Prostate gland (tissue), 2 donors: ENCODE measurements around the gene PRPF8. TPM values are rescaled to one million over a fixed set of nuclear protein-coding genes. Genes with fewer than 3 reads are reported as not detected.

Source experiments
- DNase-seq: peaks from one replicate; pipeline ENCODE4 v3.0.0-alpha.2; 2019; ENCODE audit warnings: low spot score
- H3K27ac ChIP-seq, 2 donors: fragments of 200-600 bp; sonication (generic); 2 replicates each; pipeline ENCODE4 v1.5.1; 2017 to 2019
- H3K27me3 ChIP-seq: fragments of 200-600 bp; sonication (generic); replicated peaks from 2 replicates; pipeline ENCODE4 v1.5.1; 2019; ENCODE audit not compliant: insufficient read depth
- H3K36me3 ChIP-seq, 2 donors: fragments of 200-600 bp; sonication (generic); 1 replicate in 1 of 2; 2 replicates in 1 of 2; pipeline versions ENCODE4 v1.5.1 to v1.8.1; 2017 to 2019
- H3K4me1 ChIP-seq: fragments of 200-600 bp; sonication (generic); replicated peaks from 2 replicates; pipeline ENCODE4 v1.5.1; 2019
- H3K4me3 ChIP-seq, 2 donors: fragments of 200-600 bp; sonication (generic); 2 replicates each; pipeline ENCODE4 v1.5.1; 2017 to 2019
- H3K9me3 ChIP-seq: fragments of 200-600 bp; sonication (generic); 2 replicates; pipeline ENCODE4 v1.5.1; 2017
- POLR2A ChIP-seq: fragments of 450-650 bp; IDR thresholded peaks from one replicate; pipeline ENCODE4 v1.6.1; 2016; ENCODE audit warnings: antibody characterized with exemption, mild to moderate bottlenecking
- POLR2AphosphoS5 ChIP-seq: sonication (generic); formaldehyde crosslinking; IDR thresholded peaks from one replicate; pipeline ENCODE4 v1.6.1; 2017; ENCODE audit warnings: antibody characterized with exemption
- WGBS: methylation state at CpG from one replicate; pipeline ENCODE4 v1.1.5; 2018; 5-methylcytosine and 5-hydroxymethylcytosine counted together
- intact Hi-C: fragments of 100-400 bp; cut with DNase I; formaldehyde crosslinking; loops from one replicate; pipeline ENCODE4 v1.14.2; 2022
- total RNA-seq, 2 donors: library from RNA; depleted of rRNA; stranded (reverse); fragments of >200 nt; gene quantifications; one replicate each; pipeline ENCODE4 v1.1.0, GENCODE V29; 2016
- TF ChIP-seq, protein P1 (sequence below), 4 experiments: fragments of 200-600 bp in 2 of 4; fragments of 450-650 bp in 2 of 4; sonication (generic) in 2 of 4; IDR thresholded peaks; 1 replicate in 3 of 4; 2 replicates in 1 of 4; pipeline ENCODE4 v1.5.1; 2016 to 2019; ENCODE audit warnings: antibody characterized with exemption in 4 of 4, mild to moderate bottlenecking in 2 of 4, moderate library complexity in 2 of 4

PRPF8 gene
- total RNA-seq, 2 donors from 2014 or later, result 235 to 321 TPM

DNA sequence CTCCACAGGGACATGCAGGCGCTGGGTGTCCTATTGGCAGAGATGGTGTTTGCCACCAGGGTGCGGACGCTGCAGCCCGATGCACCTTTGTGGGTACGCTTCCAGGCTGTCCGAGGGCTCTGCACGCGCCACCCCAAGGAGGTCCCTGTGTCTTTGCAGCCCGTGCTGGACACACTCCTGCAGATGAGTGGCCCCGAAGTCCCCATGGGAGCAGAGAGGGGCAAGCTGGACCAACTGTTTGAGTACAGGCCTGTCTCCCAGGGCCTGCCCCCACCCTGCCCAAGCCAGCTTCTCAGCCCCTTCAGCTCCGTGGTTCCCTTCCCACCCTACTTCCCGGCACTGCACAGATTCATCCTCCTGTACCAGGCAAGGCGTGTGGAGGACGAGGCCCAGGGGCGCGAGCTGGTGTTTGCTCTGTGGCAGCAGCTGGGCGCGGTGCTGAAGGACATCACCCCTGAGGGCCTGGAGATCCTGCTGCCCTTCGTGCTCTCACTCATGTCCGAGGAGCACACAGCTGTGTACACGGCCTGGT is 42.7 kb upstream of the PRPF8 start:
- Histone ChIP-seq H3K4me1 (peaks cover 19% of the 10 kb centered on the region), H3K27me3 (no peaks in the 10 kb centered on the region), H3K36me3 (no peaks in the 10 kb centered on the region), H3K4me3 (no peak overlapping the region), H3K27ac (no peak overlapping the region), H3K9me3 (no peaks in the 10 kb centered on the region)
- TF ChIP-seq, protein P1, sequence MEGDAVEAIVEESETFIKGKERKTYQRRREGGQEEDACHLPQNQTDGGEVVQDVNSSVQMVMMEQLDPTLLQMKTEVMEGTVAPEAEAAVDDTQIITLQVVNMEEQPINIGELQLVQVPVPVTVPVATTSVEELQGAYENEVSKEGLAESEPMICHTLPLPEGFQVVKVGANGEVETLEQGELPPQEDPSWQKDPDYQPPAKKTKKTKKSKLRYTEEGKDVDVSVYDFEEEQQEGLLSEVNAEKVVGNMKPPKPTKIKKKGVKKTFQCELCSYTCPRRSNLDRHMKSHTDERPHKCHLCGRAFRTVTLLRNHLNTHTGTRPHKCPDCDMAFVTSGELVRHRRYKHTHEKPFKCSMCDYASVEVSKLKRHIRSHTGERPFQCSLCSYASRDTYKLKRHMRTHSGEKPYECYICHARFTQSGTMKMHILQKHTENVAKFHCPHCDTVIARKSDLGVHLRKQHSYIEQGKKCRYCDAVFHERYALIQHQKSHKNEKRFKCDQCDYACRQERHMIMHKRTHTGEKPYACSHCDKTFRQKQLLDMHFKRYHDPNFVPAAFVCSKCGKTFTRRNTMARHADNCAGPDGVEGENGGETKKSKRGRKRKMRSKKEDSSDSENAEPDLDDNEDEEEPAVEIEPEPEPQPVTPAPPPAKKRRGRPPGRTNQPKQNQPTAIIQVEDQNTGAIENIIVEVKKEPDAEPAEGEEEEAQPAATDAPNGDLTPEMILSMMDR (IDR thresholded peaks at IDR 0.05), result no peak
- TF ChIP-seq POLR2AphosphoS5 (no peak), POLR2A (no peak)
- DNase-seq, result no peak
- WGBS, result 92% methylated on average over 18 of the region's 21 CpGs
- intact Hi-C loops, result no loop called here

GRCh38 chr17:1726626-1727257 is 42.1 kb upstream of the PRPF8 start:
- TF ChIP-seq, protein P1 (IDR thresholded peaks at IDR 0.05), result no peak
- TF ChIP-seq POLR2A, result no peak
- no peak for TF ChIP-seq POLR2AphosphoS5
- no peak for DNase-seq
- Histone ChIP-seq H3K9me3 (no peaks in the 10 kb centered on the region), H3K27me3 (no peaks in the 10 kb centered on the region), H3K36me3 (no peaks in the 10 kb centered on the region), H3K4me3 (no peak overlapping the region), H3K4me1 (peaks cover 19% of the 10 kb centered on the region), H3K27ac (no peak overlapping the region)
- intact Hi-C loops, result no loop called here
- WGBS, result 67% methylated on average over 18 of the region's 18 CpGs

DNA sequence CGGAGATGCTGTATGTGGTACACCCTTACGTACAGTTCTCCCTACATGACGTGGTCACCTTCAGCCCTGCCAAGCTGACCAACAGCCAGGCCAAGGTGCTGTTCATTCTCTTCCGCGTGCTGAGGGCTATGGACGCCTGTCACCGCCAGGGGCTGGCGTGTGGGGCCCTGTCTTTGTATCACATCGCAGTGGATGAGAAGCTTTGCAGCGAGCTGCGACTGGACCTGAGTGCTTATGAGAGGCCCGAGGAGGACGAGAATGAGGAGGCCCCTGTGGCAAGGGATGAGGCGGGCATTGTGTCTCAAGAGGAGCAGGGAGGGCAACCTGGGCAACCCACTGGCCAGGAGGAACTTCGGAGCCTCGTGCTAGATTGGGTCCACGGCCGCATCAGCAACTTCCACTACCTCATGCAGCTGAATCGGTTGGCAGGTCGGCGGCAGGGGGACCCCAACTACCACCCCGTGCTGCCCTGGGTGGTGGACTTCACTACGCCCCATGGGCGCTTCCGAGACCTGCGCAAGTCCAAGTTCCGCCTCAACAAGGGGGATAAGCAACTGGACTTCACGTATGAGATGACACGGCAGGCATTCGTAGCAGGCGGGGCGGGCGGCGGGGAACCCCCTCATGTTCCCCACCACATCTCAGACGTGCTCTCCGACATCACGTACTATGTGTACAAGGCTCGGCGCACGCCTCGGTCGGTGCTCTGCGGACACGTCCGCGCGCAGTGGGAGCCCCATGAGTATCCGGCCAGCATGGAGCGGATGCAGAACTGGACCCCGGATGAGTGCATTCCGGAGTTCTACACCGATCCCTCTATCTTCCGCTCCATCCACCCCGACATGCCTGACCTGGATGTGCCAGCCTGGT is 41.2 kb upstream of the PRPF8 start:
- no peaks in the 10 kb centered on the region for H3K36me3 ChIP-seq
- 92% methylated on average over 54 of the region's 54 CpGs for WGBS
- TF ChIP-seq POLR2AphosphoS5 (no peak), POLR2A (no peak)
- TF ChIP-seq, protein P1 (IDR thresholded peaks at IDR 0.05), result no peak
- intact Hi-C loops, result no loop called here
- no peaks in the 10 kb centered on the region for H3K27me3 ChIP-seq
- no peaks in the 10 kb centered on the region for H3K9me3 ChIP-seq
- H3K4me3 ChIP-seq, result no peak overlapping the region
- no peak overlapping the region for H3K27ac ChIP-seq
- peaks cover 12% of the 10 kb centered on the region for H3K4me1 ChIP-seq
- no peak for DNase-seq

DNA sequence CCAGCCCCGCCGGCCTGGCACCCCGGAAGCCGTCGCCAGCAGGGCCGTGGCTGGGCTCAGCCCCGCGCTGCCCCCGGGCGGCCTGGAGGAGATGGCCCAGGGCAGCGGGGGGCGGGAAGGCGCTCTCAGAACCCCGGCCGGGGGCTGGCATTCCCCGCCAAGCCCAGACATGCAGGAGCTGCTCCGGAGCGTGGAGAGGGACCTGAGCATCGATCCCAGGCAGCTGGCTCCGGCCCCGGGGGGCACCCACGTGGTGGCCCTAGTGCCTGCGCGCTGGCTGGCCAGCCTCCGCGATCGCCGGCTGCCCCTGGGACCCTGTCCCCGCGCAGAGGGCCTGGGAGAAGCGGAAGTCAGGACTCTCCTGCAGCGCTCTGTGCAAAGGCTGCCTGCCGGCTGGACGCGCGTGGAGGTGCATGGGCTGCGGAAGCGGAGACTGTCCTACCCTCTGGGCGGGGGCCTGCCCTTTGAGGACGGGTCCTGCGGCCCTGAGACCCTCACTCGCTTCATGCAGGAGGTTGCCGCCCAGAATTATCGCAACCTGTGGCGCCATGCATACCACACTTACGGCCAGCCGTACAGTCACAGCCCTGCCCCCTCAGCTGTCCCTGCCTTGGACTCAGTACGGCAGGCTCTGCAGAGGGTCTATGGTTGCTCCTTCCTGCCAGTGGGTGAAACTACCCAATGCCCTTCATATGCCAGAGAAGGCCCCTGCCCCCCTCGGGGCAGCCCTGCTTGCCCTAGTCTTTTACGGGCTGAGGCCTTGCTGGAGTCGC is 40.4 kb upstream of the PRPF8 start:
- peaks cover 4% of the 10 kb centered on the region for H3K4me1 ChIP-seq
- peak overlapping the region; percentile 64 to 68 for H3K4me3 ChIP-seq
- H3K36me3 ChIP-seq, result no peaks in the 10 kb centered on the region
- peak overlapping the region; percentile 79 to 81 for H3K27ac ChIP-seq
- intact Hi-C loops, result loop anchor here (5.0 kb wide), 2 partner anchors 142 to 307 kb away; partner anchors contain the start of gene DPH1
- H3K9me3 ChIP-seq, result no peaks in the 10 kb centered on the region
- no peaks in the 10 kb centered on the region for H3K27me3 ChIP-seq
- 17% methylated on average over 22 of the region's 51 CpGs for WGBS
- TF ChIP-seq POLR2A (no peak), POLR2AphosphoS5 (no peak)
- TF ChIP-seq, protein P1 (IDR thresholded peaks at IDR 0.05), result no peak
- no peak for DNase-seq
